ENCODE results near the gene NR3C2.
A peak's percentile ranks its signal among the peaks of the same experiment; 100 is the strongest.

The NR3C2 gene

DNA sequence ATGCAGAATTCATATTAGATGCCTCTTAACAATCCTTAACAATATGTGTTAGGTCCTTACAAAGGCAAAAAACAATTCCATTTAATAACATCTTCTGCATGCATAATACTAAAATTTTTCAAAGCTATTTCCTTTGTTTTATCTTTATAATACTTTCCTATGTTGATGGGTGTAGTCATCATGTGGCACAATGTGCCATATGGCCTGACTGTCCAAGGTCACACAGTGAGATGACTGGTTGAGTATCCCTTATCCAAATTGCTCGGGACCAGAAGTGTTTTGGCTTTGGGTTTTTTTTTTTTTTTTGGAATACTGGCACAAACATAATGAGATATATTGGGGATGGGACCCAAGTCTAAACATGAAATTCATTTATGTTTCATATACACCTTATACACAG is 77.7 kb downstream of the NR3C2 start:
- DNase-seq, result no peak

DNA sequence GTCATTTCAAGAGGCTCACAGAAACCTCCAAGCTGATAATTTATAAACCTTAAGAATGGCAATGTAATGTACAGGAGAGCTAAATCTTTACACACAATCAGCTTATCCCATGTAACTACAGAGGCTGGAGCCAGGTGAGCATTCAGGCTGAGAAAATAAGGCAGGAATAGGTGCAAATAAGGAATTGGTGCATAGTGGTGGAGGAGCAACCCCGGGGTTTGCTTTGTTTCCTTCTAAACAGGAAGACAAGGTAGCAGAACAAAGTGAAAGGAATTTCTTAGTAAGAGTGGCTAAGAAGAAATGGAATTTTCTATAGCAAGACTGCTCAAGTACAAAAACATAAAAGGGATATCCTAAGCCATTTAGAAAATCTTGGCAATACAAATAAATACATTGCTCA is 82.4 kb downstream of the NR3C2 start:
- DNase-seq, result no peak

DNA sequence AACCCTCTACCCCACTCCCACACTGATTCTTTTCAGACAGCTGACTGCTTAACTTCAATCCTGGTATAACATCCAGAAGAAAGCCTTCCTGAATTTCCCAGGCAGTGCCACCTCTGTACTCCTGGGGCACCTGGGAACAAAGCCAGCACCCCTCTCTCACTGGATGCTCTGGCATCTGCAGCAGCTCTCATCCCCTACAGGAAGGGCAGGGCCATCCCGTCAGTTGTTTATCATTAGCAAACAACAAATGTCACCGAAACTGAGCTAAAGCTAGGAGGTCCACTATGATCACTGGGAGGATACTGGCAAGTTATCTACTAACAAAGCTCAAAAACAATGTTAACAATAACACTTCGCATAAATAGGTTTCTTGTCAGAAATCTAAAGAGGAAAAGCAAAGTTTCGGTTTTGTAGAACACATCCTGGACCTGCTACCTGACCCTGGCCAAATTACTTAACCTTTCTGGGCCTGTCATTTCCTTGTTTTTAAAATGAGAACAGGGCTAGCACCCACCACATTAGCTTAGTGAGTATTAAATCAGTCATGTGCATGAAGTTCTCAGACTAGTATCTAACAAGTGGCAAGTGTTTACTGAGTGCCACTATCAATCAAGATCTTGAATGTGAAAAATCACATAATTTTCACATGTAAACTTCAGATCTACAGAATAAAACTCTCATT is 86.6 kb downstream of the NR3C2 start:
- no peak for DNase-seq

- DNase-seq, result no peak
Observed at GRCh38 chr4:148354186-148354585, 88.0 kb downstream of the NR3C2 start.

DNA sequence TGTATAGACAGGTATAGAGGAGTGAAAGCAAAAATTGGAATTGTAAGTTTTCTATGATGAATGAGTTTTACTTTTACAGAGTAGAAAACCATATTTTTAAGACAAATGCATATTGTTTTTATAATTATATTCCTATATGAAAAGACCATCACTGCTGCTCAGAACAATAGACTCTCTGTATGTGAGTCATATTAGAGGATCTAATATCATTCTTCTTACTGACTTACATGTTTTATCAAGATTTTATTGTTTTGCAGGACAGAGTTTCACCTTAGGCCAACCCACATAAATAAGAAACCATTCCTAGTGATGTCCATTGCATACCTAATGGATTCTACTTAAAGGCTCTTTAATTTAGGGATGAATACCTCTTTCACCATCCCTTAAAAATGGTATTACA is 88.6 kb downstream of the NR3C2 start:
- DNase-seq, result no peak

DNA sequence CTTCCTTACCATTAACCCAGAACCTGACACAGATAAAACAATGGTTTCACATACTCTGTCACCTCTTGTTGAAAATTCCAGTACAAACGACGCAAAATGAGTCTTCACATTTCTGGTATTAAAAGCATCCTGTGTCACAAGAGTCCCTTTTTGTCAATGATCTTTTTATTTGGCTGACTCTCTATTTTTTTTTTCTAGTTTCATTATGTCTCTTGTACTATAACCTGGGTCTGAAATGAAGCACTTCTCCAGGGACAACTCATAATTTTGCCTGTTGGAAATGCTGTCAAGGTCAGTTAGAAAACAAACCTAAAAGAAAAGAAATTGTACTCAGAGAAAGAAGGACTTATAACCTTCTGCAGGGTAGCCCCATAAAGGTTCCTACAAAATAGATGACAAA is 93.1 kb downstream of the NR3C2 start:
- no peak for DNase-seq

- no peak for DNase-seq
Observed at GRCh38 chr4:148346657-148347056, 95.6 kb downstream of the NR3C2 start.

DNA sequence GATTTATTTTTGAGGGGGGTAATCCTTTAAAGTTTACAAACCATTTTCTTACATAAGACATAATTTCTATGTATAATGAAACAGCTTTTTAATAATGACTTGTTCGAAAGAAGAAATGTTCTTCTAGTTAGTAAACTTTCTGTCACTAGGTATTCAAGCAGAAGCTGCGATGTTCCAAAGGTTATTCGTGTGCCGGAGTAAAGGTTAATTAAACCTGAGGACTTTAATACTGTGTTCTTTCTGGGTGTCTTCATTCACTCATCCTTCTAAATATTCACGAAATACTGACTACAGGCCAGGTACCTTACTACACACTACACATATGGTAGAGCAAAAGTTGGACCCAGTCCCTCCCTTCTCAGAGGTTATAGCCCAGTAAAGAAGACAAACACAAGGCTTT is 96.7 kb downstream of the NR3C2 start:
- DNase-seq, result no peak

DNA sequence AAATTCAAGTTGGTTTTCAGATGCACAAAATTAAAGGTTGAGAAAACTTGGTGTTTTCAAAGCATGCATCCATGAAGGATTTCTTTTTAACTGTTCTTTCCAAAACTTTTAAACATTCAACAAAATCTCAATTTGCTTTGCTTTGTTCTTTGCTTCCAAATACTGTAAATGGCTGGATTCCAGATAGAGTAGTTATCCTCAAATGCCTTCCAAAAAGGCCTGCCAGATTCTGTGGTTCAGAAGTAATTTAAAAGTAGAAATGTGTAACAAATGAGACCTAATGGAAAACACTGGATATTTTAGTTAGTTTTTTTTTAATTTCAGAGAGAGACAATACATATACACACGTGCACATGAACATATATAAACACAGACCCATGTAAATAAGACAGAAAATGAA is 97.3 kb downstream of the NR3C2 start:
- DNase-seq, result no peak

DNA sequence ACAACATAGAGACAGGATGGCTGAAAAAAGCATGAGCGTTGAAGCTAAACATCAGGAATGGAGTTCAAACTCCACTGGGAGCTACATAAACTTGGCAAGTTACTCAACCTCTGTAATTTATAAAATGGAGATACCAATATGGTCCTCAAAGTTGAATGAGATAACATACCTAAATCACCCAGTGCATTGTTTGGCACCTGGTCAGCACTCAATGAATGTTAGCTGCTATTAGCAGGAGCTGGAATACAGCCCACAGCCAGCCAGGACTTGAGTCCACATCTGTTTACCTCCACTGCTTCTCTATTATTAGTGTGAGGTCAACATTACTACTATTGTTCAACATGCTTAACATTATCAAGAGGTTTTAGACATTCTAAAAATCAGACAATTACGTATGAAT is 97.9 kb downstream of the NR3C2 start:
- no peak for DNase-seq

- no peak for DNase-seq
Observed at GRCh38 chr4:148341980-148342800, 100.0 kb downstream of the NR3C2 start.

GRCh38 chr4:148335133-148335532 is 107.1 kb downstream of the NR3C2 start:
- DNase-seq, result no peak

- DNase-seq, result no peak
Observed at GRCh38 chr4:148333265-148333664, 108.9 kb downstream of the NR3C2 start.

DNA sequence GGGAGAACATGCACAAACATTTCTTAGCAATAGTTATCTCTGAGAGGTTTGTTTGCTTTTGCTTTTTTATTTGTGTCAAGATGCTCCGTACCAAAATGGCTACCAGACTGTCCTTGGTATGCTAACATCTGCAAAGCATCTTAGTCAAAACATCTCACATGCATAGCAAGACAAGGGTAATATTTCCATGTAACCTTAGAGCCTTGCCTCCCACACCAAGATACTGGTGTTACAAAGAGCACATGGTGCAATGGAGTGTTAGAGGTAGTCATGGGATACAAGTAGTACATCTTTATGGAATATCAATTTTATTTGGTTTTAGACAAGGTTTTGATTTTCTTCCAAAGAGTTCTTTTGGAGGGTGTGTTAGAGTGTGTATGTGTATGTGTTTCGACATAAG is 109.7 kb downstream of the NR3C2 start:
- DNase-seq, result no peak

DNA sequence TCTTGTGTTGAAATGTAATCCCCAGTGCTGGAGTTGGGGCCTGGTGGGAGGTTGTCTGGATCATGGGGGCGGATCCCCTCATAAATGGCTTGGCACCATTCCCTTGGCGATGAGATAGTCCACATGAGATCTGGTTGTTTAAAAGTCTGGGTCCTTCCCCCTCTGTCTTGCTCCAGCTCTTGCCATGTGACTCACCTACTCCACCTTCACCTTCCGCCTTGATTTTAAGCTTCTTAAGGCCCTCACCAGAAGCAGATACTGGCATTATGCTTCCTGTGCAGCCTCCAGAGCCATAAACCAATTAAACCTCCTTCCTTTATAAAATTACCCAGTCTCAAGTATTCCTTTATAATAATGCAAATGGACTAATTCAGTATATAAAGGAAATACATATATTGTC is 111.5 kb downstream of the NR3C2 start:
- no peak for DNase-seq

DNA sequence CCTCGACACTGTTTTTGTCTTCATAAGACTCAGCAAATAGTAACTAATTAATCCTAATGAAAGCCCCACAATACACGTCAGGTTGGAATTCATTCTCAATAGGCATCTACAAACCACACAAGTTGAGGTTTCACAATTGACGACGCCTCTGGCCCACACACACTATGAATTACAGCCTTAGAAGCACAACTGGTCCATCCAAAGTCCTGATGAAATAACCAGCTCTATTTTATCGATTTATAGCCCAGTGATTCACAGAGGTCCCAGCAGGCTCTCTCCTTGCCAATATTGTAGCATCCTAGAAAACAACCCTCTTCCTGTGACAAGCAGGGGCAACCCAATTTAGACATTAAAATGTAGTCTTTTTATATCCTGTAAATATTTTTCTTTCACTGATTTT is 112.1 kb downstream of the NR3C2 start:
- DNase-seq, result no peak

- no peak for DNase-seq
Observed at GRCh38 chr4:148329751-148330150, 112.5 kb downstream of the NR3C2 start.

DNA sequence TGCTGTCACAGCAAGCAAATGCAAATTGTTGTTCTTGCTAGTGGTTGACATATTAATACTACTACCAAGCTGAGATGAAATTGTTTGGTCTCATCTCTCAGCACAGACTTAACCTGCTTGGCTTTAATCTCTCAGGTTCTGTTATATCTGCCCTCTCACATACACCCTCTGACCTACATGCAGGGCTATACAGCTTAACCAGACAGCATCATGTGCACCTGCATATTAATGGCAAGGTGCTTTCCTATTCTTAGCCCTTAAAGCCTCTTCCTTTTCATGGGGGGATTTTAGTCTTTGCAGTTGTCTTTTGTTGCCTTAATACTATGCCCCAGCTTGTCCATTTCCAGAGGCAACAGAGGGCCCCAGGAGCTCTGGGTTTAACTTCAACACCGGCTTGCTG is 114.5 kb downstream of the NR3C2 start:
- no peak for DNase-seq

DNA sequence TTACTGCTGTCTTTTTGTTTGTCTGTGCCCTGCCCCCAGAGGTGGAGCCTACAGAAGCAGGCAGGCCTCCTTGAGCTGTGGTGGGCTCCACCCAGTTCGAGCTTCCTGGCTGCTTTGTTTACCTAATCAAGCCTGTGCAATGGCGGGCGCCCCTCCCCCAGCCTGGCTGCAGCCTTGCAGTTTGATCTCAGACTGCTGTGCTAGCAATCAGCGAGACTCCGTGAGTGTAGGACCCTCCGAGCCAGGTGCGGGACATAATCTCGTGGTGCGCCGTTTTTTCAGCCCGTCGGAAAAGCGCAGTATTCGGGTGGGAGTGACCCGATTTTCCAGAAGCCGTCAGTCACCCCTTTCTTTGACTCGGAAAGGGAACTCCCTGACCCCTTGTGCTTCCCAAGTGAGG is 118.9 kb downstream of the NR3C2 start:
- peak in 1 of 6 experiments; percentile 7 for DNase-seq

- DNase-seq, result no peak
Observed at GRCh38 chr4:148315049-148315448, 127.2 kb downstream of the NR3C2 start.

DNA sequence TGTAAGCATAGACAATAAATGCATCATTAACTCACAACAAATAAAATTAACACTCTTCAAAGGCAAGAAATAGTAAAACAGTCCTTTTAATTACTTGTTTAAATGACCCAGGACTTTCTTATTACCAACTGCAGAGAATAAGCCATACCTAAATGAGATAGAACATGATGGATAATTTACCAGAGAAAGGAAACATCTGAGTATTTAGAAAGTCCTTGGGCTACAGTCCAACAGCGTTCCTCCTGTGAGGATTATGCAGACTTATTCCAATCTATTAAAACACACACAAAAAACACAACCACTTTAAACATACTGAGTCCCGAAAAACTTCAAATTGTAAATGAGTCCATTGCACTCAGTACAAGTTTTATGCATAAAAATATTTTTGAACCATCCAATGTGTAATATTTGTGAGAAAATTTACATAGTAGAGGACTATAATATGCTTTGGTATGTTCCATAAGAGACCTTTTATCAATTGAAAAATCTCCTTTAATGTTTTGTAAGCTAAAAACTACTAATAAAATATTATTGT is 129.2 kb downstream of the NR3C2 start:
- no peak for DNase-seq

DNA sequence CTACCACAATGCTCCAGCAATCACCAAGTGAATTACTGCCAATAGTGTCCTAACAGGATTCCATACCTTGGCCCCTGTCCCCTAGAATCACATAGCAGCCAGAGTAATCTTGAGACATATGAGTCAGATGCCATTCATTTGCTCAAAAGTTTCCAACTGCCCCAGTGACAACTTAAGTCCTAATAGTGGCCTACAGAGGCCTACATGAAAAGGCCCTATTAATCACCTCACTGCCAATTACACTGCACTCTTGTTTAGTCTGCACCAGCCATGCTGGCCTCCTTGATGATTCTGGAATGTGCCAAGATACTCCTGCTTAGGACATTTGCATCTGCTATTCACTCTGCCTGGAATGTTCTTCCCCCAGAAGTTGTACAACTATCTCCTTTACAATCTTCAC is 130.7 kb downstream of the NR3C2 start:
- no peak for DNase-seq

DNA sequence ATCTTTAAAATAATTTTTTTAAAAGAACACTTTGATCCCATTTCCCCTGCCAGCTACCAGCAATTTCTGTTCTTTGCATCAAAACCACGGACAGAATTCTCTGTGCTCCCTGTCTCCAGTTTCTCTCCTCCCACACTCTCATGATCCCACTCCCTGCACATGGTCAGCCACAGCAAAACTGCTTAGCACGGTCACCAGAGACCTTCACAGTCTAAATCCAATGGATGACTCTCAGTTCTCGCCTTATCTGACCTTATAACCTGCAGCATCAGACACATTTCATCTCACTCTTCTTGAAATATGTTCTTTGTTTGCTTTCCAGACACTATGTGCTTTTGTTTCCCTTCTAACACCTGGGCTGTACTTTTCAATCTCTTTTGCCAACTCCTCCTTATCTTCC is 131.5 kb downstream of the NR3C2 start:
- DNase-seq, result no peak

- DNase-seq, result no peak
Observed at GRCh38 chr4:148305751-148306150, 136.5 kb downstream of the NR3C2 start.
